ENCODE results near the gene AQP12A.

DNA sequence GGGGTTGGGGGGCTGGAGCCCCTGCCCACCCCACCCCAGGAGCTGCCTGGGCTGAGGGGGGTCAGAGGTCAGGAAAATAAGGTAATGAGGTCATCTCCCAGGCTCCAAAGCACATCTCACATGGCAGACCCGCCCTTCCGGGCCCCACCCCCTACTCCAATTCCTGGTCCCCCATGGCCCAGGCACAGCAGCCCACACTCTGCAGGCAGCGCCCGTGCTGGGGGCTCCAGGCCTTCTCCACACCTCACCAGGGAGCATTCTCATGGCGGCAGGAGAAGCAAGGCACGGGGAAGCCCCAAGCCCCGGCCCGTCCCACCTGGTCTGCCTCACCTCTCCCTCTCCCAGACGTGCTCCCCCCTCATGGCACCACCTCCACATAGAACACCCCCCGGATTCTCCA is 43.8 kb downstream of the AQP12A start:
- TF ChIP-seq POLR2AphosphoS5 (IDR thresholded peaks at IDR 0.05; ENCODE audit: low read depth, low read length) (no peak), TCF7L2 (IDR thresholded peaks at IDR 0.05; ENCODE audit: low read depth, low read length) (no peak), SIN3A (IDR thresholded peaks at IDR 0.05; ENCODE audit: borderline replicate concordance, insufficient read depth, low read depth, low read length) (no peak)
- TF ChIP-seq, protein P1, sequence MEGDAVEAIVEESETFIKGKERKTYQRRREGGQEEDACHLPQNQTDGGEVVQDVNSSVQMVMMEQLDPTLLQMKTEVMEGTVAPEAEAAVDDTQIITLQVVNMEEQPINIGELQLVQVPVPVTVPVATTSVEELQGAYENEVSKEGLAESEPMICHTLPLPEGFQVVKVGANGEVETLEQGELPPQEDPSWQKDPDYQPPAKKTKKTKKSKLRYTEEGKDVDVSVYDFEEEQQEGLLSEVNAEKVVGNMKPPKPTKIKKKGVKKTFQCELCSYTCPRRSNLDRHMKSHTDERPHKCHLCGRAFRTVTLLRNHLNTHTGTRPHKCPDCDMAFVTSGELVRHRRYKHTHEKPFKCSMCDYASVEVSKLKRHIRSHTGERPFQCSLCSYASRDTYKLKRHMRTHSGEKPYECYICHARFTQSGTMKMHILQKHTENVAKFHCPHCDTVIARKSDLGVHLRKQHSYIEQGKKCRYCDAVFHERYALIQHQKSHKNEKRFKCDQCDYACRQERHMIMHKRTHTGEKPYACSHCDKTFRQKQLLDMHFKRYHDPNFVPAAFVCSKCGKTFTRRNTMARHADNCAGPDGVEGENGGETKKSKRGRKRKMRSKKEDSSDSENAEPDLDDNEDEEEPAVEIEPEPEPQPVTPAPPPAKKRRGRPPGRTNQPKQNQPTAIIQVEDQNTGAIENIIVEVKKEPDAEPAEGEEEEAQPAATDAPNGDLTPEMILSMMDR (IDR thresholded peaks at IDR 0.05): no peak
